HEK293T (cell line): Measurements from ENCODE around the gene SOX6.

ENCODE experiments used
- ARNT ChIP-seq: fragments of 450-650 bp; IDR thresholded peaks from 2 replicates; pipeline ENCODE4 v1.6.1; 2017; ENCODE audit warnings: mild to moderate bottlenecking
- BHLHE40 ChIP-seq: fragments of 450-650 bp; IDR thresholded peaks from 2 replicates; pipeline ENCODE4 v1.6.1; 2016; ENCODE audit warnings: mild to moderate bottlenecking, moderate library complexity, borderline replicate concordance
- ELF4 ChIP-seq: fragments of 450-650 bp; IDR thresholded peaks from 2 replicates; pipeline ENCODE4 v1.6.1; 2017; ENCODE audit warnings: antibody characterized with exemption
- FOXK2 ChIP-seq: fragments of 450-650 bp; IDR thresholded peaks from 2 replicates; pipeline ENCODE4 v1.6.1; 2016; ENCODE audit warnings: mild to moderate bottlenecking
- HDGF ChIP-seq: fragments of 450-650 bp; IDR thresholded peaks from 2 replicates; pipeline ENCODE4 v1.6.1; 2017; ENCODE audit warnings: antibody characterized with exemption, borderline replicate concordance
- LEF1 ChIP-seq: fragments of 450-650 bp; IDR thresholded peaks from 2 replicates; pipeline ENCODE4 v1.6.1; 2017; ENCODE audit warnings: mild to moderate bottlenecking, borderline replicate concordance
- NFRKB ChIP-seq: fragments of 450-650 bp; IDR thresholded peaks from 2 replicates; pipeline ENCODE4 v1.6.1; 2016; ENCODE audit warnings: mild to moderate bottlenecking, moderate library complexity
- SP1 ChIP-seq: fragments of 450-650 bp; IDR thresholded peaks from 2 replicates; pipeline ENCODE4 v1.6.1; 2017

- TF ChIP-seq FOXK2 (no peak), BHLHE40 (no peak), SP1 (no peak), ARNT (no peak), NFRKB (no peak), HDGF (no peak), ELF4 (no peak), LEF1 (no peak)
These were observed 232.0 kb downstream of the SOX6 start for GRCh38 chr11:16124390-16124789.
